Measurements from ENCODE around the gene DCAF7.

DCAF7 gene

GRCh38 chr17:63629627-63630026, 79.3 kb downstream of the DCAF7 start:
- no peak for DNase-seq (ENCODE audit: low read depth)

GRCh38 chr17:63631062-63631461, 80.8 kb downstream of the DCAF7 start:
- no peak for DNase-seq (ENCODE audit: low read depth)

- no peak for DNase-seq (ENCODE audit: low read depth)
Measured at GRCh38 chr17:63631626-63632025, 81.3 kb downstream of the DCAF7 start.

- no peak for DNase-seq (ENCODE audit: low read depth)
Measured at GRCh38 chr17:63633742-63634141, 83.5 kb downstream of the DCAF7 start.

- no peak for DNase-seq (ENCODE audit: low read depth)
Measured at GRCh38 chr17:63634163-63634562, 83.9 kb downstream of the DCAF7 start.

GRCh38 chr17:63634816-63635215, 84.5 kb downstream of the DCAF7 start:
- no peak for DNase-seq (ENCODE audit: low read depth)

GRCh38 chr17:63635290-63635689, 85.0 kb downstream of the DCAF7 start:
- no peak for DNase-seq (ENCODE audit: low read depth)

- no peak for DNase-seq (ENCODE audit: low read depth)
Measured at GRCh38 chr17:63635787-63636186, 85.5 kb downstream of the DCAF7 start.

- no peak for DNase-seq (ENCODE audit: low read depth)
Measured at GRCh38 chr17:63639125-63639524, 88.8 kb downstream of the DCAF7 start.

GRCh38 chr17:63640038-63640437, 89.8 kb downstream of the DCAF7 start:
- DNase-seq (ENCODE audit: low read depth): no peak

- no peak for DNase-seq (ENCODE audit: low read depth)
Measured at GRCh38 chr17:63641692-63642448, 91.6 kb downstream of the DCAF7 start.
